DOHH2 (cell line): ENCODE measurements around the gene ACTN1.

ENCODE experiments used
- CTCF ChIP-seq: fragments of 200-600 bp; sonication (generic); IDR thresholded peaks from one replicate; pipeline ENCODE4 v1.5.1; 2014; ENCODE audit warnings: antibody characterized with exemption, mild to moderate bottlenecking, low read depth, low read length; ENCODE audit not compliant: poor library complexity, severe bottlenecking
- EZH2phosphoT487 ChIP-seq: fragments of 200-600 bp; sonication (generic); IDR thresholded peaks from 2 replicates; pipeline ENCODE4 v1.6.1; 2017; ENCODE audit warnings: borderline replicate concordance, mild to moderate bottlenecking, antibody characterized with exemption, low read length, moderate library complexity, mixed read lengths

- TF ChIP-seq CTCF (no peak), EZH2phosphoT487 (no peak)
Measured at GRCh38 chr14:68857516-68858070, 121.5 kb downstream of the ACTN1 start.
